NCI-H1048 (cell line): ENCODE measurements around the gene UNCX.
"Not testable (repeated sequence)": the region's sequence is repeated elsewhere in the genome, so short reads cannot be mapped to it uniquely, and the experiment has no call there.

Source experiments
- DNase-seq: peaks from one replicate; lab custom pipeline; 2025; lab: John Stamatoyannopoulos, UW

The UNCX gene

GRCh38 chr7:1232623-1233332 is at the start of gene UNCX:
Gene UNCX, plus strand, starts transcription at chr7:1232872. Its CDS starts 146 bp downstream, at chr7:1233018.
- DNase-seq: no peak

DNA sequence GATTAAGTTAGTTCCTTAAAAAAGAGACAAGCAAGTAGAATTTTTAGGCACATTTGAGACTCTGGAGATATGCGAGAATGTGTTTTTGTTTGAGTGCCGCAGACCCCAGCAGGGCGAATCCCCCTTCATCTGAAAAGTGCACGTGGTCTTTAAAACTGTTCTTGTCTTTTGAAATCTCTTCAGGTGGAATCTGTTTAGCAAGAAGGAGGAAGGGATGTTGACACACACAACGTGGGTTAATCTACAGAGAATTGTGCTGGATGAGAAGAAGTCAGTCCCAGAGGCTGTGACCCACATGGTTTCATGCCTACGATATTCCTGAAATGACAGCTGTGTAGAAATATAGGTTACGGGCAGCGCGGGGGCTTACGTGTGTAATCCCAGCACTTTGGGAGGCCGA is 45.5 kb upstream of the UNCX start:
- no peak for DNase-seq

DNA sequence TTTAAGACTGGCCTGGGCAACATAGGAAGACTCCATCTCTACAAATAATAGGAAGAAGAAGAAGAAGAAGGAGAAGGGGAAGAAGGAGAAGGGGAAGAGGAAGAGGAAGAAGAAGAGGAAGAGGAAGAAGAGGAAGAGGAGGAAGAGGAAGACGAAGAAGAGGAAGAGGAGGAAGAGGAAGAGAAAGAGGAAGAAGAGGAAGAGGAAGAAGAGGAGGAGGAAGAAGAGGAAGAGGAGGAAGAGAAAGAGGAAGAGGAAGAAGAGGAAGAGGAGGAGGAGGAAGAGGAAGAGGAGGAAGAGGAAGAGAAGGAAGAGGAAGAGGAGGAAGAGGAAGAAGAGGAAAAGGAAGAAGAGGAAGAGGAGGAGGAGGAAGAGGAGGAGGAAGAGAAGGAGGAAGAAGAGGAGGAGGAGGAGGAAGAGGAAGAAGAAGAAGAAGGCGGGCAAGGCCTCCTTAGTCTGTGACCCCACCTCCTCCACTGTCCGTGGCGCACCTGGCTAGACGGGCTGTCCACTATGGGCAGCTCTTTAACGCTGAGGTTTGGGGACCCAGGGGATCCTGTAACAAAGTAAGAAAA is 43.9 kb upstream of the UNCX start:
- DNase-seq: no peak

DNA sequence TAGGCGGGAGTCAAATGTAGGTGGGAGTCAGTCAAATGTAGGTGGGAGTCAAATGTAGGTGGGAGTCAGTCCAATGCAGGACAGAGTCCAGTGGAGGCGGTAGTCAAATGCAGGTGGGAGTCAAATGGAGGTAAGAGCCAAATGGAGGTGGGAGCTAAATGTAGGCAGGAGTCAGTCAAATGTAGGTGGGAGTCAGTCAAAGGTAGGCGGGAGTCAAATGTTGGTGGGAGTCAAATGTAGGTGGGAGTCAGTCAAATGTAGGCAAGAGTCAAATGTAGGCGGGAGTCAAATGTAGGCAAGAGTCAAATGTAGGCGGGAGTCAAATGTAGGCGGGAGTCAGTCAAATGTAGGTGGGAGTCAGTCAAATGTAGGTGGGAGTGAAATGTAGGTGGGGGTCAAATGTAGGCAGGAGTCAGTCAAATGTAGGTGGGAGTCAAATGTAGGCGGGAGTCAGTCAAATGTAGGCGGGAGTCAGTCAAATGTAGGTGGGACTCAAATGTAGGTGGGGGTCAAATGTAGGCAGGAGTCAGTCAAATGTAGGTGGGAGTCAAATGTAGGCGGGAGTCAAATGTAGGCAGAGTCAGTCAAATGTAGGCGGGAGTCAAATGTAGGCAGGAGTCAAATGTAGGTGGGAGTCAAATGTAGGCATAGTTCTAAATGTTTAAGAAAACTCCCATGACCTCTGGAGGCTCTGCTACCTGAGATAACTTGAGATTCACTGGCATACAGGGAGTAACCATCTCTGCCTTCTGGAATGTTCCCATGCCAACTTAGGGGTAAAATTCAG is 42.5 kb upstream of the UNCX start:
- no peak for DNase-seq

GRCh38 chr7:1192171-1192676 is 40.4 kb upstream of the UNCX start:
- DNase-seq: no peak

- no peak for DNase-seq
Observed at GRCh38 chr7:1193593-1194424, 38.9 kb upstream of the UNCX start.

- not testable (repeated sequence) for DNase-seq
Observed at GRCh38 chr7:1196441-1196840, 36.2 kb upstream of the UNCX start.

- no peak for DNase-seq
Observed at GRCh38 chr7:1196950-1197349, 35.7 kb upstream of the UNCX start.

- no peak for DNase-seq
Observed at GRCh38 chr7:1197997-1198625, 34.6 kb upstream of the UNCX start.

GRCh38 chr7:1200045-1200444 is 32.6 kb upstream of the UNCX start:
- DNase-seq: no peak

DNA sequence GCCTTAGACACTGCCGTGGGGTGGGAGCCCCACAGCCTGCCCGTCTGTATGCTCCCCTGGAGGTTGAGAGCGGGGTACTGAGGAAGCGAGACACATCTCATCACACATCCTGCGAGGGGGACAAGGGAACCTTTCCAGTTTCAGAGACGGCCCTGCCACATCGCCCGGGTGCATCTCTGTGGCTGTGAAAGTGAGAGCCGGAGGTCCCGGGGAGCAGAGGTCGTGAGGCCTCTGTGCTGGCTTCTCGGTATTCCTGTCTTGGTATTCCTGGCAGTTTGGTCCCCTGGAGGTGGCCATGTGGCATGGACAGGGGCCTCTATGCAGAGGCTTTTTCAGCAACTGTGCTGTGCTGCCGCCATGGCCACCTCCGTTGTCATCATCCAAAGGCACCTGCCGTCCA is 30.8 kb upstream of the UNCX start:
- no peak for DNase-seq

- not testable (repeated sequence) for DNase-seq
Observed at GRCh38 chr7:1202914-1203313, 29.8 kb upstream of the UNCX start.

DNA sequence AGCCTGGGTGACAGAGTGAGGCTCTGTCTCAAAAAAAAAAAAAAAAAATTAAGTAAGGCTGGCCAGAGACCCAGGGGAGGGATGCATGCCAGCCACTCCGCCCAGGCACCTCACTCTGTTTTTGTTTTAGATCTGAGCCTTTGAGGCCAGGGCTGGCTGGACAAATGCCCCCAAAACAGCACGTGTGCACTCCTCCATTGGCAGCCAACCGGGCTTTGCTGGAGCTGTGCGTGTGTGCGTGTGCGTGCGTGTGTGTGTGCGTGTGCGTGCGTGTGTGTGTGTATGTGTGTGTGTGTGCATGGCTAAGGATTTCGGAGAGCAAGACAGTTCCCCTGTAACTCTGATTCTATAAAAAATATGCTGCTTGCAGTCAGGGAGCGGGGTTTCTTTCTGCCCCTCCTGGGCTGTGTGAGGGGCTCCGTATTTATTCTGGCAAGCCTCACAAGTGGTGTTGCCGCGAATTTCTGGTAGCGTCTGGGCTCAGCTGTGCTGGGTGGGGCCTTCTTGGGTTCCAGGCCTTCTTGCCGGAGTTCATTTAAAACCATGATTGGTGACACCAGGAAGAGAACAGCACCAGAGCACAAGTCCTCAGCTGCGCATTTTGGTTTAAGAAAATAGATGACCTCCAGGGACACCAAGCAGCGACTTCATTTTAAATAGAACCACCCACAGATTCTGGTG is 28.1 kb upstream of the UNCX start:
- no peak for DNase-seq

DNA sequence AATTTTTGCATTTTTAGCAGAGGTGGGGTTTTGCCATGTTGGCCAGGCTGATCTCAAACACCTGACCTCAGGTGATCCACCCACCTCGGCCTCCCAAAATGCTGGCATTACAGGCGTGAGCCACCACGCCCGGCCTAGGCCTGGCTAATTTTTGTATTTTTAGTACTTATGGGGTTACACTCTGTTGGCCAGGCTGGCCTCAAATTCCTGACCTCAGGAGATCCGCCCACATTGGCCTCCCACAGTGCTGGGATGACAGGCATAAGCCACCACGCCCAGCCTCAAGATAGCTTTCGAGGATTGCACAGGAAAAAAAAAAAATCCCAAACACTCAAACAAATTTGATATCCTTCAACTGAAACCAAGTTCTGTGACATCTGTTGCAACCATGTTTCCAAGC is 26.9 kb upstream of the UNCX start:
- not testable (repeated sequence) for DNase-seq

- DNase-seq: no peak
Observed at GRCh38 chr7:1209097-1209496, 23.6 kb upstream of the UNCX start.

GRCh38 chr7:1210321-1210978 is 22.2 kb upstream of the UNCX start:
- DNase-seq: no peak

- DNase-seq: no peak
Observed at GRCh38 chr7:1210979-1211608, 21.6 kb upstream of the UNCX start.

GRCh38 chr7:1211611-1212010 is 21.1 kb upstream of the UNCX start:
- DNase-seq: no peak

GRCh38 chr7:1212025-1212424 is 20.6 kb upstream of the UNCX start:
- DNase-seq: not testable (repeated sequence)

GRCh38 chr7:1214516-1214915 is 18.2 kb upstream of the UNCX start:
- DNase-seq: no peak
